Uterus (tissue), 4 donors: Measurements from ENCODE around the gene HOXA6. TPM values are rescaled to one million over a fixed set of nuclear protein-coding genes. Genes with fewer than 3 reads are reported as not detected.

Source experiments
- DNase-seq, 2 donors: peaks; one replicate each; pipeline ENCODE4 v3.0.0-alpha.2; 2019 to 2020
- H3K27ac ChIP-seq, 2 donors: fragments of 200-600 bp; sonication (generic); 1 replicate in 1 of 2; 2 replicates in 1 of 2; pipeline ENCODE4 v1.5.1; 2016 to 2018
- H3K27me3 ChIP-seq, 2 donors: fragments of 200-600 bp; sonication (generic); one replicate each; pipeline ENCODE4 v1.5.1; 2018 to 2019; ENCODE audit warnings: control low read depth in 1 of 2
- H3K36me3 ChIP-seq, 2 donors: fragments of 200-600 bp; sonication (generic); one replicate each; pipeline ENCODE4 v1.5.1; 2019; ENCODE audit warnings: control low read depth in 1 of 2
- H3K4me1 ChIP-seq, 2 donors: fragments of 200-600 bp; sonication (generic); one replicate each; pipeline ENCODE4 v1.5.1; 2018 to 2019; ENCODE audit warnings: control low read depth in 1 of 2
- H3K4me3 ChIP-seq, 2 donors: fragments of 200-600 bp; sonication (generic); 1 replicate in 1 of 2; 2 replicates in 1 of 2; pipeline ENCODE4 v1.5.1; 2018 to 2019; ENCODE audit warnings: mild to moderate bottlenecking in 1 of 2
- H3K9me3 ChIP-seq, 2 donors: fragments of 200-600 bp; sonication (generic); one replicate each; pipeline ENCODE4 v1.5.1; 2019; ENCODE audit warnings: control low read depth in 1 of 2
- POLR2A ChIP-seq, 2 donors: fragments of 450-650 bp; IDR thresholded peaks; one replicate each; pipeline ENCODE4 v1.6.1; 2016; ENCODE audit warnings: antibody characterized with exemption in 2 of 2, mild to moderate bottlenecking in 1 of 2, moderate library complexity in 1 of 2
- intact Hi-C: fragments of 100-400 bp; cut with DNase I; formaldehyde crosslinking; loops from one replicate; pipeline ENCODE4 v1.15.1; 2023; ENCODE audit warnings: low total_unique reads
- total RNA-seq, 4 donors: library from RNA; depleted of rRNA in 3 of 4; stranded (reverse); fragments of >200 nt in 3 of 4; gene quantifications; one replicate each; pipeline versions ENCODE4 v1.1.0 to v1.2.4, GENCODE V29; 2014 to 2023
- TF ChIP-seq, protein P1 (sequence below), 4 experiments: fragments of 200-600 bp in 2 of 4; fragments of 450-650 bp in 2 of 4; sonication (generic) in 2 of 4; IDR thresholded peaks; one replicate each; pipeline ENCODE4 v1.5.1; 2016 to 2019; ENCODE audit warnings: antibody characterized with exemption in 4 of 4, mild to moderate bottlenecking in 2 of 4, moderate library complexity in 1 of 4
- donor health status: DM: yes; HTN: yes; CAD: no.

HOXA6 gene
- total RNA-seq, 4 donors from 2014 or later, result 1.8 to 19.1 (median 15.4) TPM

DNA sequence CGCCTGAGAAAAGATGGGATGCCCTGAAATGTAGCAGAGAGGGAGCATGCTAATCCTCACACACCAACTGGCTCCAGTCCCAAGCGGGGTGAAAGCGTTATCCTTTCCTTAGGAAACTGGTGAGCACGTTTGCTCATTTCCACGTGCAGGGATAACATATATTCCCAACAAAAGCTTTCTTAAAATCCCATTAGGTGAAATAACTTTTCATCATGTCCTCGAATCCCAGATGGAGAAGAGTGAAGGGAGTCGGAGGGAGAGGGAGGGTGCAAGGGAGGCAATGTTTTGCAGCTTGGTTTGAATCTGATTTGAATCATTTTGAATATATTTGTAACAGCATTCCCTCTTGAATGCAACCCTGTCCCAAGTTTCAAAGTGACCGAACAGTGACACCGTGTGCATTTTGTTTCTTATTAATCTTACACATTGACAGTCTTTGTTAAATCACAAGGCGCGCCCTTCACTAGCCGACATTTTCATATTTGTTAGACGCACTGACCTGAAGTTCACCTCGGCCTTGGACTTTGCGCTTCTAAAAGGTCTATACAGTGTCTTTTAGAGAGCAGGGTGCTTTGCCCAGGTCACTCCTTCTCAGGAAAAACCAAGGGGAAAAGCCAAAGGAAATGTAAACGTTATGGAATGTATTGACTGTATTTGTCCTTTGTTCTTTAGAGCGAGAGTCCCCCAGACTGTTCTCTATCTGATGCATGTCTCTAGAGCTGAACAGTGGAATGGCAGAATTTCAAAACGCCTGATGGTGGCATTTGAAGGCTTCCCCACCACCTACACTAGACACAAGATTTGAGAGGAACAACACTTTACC is 14.0 kb downstream of the HOXA6 start:
- intact Hi-C loops, result no loop called here
- Histone ChIP-seq H3K4me1 (peaks cover 0 to 3% of the 10 kb centered on the region in 2 donors), H3K9me3 (no peaks in the 10 kb centered on the region), H3K36me3 (no peaks in the 10 kb centered on the region), H3K27me3 (no peaks in the 10 kb centered on the region), H3K27ac (peak overlapping the region; percentile 4 to 45), H3K4me3 (no peak overlapping the region)
- TF ChIP-seq, protein P1, sequence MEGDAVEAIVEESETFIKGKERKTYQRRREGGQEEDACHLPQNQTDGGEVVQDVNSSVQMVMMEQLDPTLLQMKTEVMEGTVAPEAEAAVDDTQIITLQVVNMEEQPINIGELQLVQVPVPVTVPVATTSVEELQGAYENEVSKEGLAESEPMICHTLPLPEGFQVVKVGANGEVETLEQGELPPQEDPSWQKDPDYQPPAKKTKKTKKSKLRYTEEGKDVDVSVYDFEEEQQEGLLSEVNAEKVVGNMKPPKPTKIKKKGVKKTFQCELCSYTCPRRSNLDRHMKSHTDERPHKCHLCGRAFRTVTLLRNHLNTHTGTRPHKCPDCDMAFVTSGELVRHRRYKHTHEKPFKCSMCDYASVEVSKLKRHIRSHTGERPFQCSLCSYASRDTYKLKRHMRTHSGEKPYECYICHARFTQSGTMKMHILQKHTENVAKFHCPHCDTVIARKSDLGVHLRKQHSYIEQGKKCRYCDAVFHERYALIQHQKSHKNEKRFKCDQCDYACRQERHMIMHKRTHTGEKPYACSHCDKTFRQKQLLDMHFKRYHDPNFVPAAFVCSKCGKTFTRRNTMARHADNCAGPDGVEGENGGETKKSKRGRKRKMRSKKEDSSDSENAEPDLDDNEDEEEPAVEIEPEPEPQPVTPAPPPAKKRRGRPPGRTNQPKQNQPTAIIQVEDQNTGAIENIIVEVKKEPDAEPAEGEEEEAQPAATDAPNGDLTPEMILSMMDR (IDR thresholded peaks at IDR 0.05), result no peak
- no peak for TF ChIP-seq POLR2A (IDR thresholded peaks at IDR 0.05)
- no peak for DNase-seq

DNA sequence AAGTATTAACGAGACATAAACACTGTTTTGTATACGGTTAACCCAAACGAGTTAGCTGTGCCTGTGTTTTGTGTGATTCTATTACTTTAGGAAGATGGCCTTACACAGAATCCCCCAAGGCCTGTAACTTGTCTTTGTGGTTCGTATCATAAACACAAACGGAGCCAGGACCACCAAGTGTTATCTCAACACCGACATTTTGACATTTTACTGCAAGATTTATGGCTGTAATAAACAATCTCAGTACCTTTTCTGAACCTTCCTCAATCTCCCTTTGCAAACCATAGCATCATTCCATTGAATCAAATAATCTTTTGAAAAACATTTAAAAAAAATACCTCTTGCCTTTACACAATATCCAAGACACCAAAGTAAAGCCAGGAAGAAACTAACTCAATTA is 14.6 kb downstream of the HOXA6 start:
- Histone ChIP-seq H3K36me3 (no peaks in the 10 kb centered on the region), H3K27ac (peak overlapping the region; percentile 4 to 6), H3K4me1 (peaks cover 0 to 3% of the 10 kb centered on the region in 2 donors), H3K4me3 (no peak overlapping the region), H3K9me3 (no peaks in the 10 kb centered on the region), H3K27me3 (no peaks in the 10 kb centered on the region)
- intact Hi-C loops, result no loop called here
- no peak for DNase-seq
- TF ChIP-seq, protein P1 (IDR thresholded peaks at IDR 0.05), result no peak
- no peak for TF ChIP-seq POLR2A (IDR thresholded peaks at IDR 0.05)

DNA sequence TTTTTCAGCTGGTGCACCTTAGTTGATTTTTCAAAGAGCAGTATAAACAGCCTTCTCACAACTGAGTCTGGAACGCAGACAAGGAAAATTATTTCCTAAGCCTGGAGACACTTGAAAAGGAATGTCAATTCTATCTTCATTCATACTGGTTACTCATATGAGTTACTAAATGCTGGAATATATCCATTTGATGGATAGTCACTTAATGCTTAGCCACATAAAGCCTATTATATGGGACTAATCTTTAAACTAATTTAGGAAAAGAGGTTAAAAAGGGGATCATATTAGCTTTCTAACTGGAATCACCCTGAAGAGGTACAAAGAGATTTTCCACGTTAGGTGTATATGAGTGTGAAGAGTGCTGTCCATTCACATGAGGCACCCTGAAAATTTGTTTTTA is 15.4 kb downstream of the HOXA6 start:
- DNase-seq, result no peak
- Histone ChIP-seq H3K27me3 (no peaks in the 10 kb centered on the region), H3K4me1 (peaks cover 0 to 3% of the 10 kb centered on the region in 2 donors), H3K27ac (no peak overlapping the region), H3K9me3 (no peaks in the 10 kb centered on the region), H3K36me3 (no peaks in the 10 kb centered on the region), H3K4me3 (no peak overlapping the region)
- intact Hi-C loops, result no loop called here
- TF ChIP-seq, protein P1 (IDR thresholded peaks at IDR 0.05), result no peak
- no peak for TF ChIP-seq POLR2A (IDR thresholded peaks at IDR 0.05)

DNA sequence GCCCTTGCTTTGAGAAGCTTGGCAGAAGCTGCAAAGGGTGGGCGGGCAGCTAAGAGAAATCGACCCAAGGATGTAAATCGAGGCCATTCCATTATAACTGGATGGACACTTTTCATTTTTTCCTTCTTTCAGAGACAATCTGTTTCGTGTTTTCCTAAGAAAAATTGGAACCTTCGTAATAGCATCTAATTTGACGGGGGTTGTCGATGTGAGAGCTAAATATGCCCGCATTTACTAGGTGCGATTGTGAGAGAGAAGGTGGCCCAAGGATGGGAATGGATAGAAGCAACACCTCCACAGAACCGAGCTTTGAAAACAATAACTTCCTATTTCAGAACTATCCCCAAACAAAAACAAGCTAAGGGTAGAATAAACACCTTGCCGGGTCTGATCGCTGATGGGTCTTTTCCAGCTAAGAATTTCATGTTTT is 16.2 kb downstream of the HOXA6 start:
- intact Hi-C loops, result no loop called here
- Histone ChIP-seq H3K4me1 (peaks cover 0 to 3% of the 10 kb centered on the region in 2 donors), H3K27me3 (no peaks in the 10 kb centered on the region)

More for the DNA sequence above, 16.2 kb downstream of the HOXA6 start:
- Histone ChIP-seq H3K27ac (peak overlapping the region; percentile 82), H3K9me3 (no peaks in the 10 kb centered on the region), H3K36me3 (no peaks in the 10 kb centered on the region), H3K4me3 (peak overlapping the region; percentile 62 to 64)
- DNase-seq, result no peak
- TF ChIP-seq, protein P1 (IDR thresholded peaks at IDR 0.05), result no peak
- no peak for TF ChIP-seq POLR2A (IDR thresholded peaks at IDR 0.05)
